ENCODE measurements around the gene LPAR3.

DNA sequence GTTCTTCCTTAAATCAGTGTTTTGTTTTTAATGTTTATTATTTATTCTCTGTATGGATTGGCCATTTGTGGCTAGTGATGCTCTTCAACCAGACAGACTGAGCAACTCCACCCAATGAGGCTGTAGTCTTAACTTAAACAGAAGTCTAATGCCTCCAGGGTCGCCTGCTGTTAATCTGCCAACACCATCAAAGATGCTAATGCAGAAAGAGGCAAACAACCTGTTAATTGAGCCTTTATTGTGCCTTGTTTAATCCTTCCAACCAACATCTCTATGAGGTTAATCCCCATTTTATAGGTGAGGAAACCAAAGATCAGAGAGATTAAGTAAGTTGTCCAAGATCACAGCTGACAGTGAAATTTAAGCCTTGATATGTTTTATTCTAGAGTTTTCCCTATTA lies 123.4 kb downstream of the LPAR3 start:
- no peak for TF ChIP-seq CTCF (IDR thresholded peaks at IDR 0.05; ENCODE audit: poor library complexity)
- TF ChIP-seq EZH2 (IDR thresholded peaks at IDR 0.05; ENCODE audit: borderline replicate concordance), result no peak
- TF ChIP-seq EZH2phosphoT487 (IDR thresholded peaks at IDR 0.05; ENCODE audit: low read depth, severe bottlenecking, unreplicated experiment), result no peak

All from hepatocyte (in vitro differentiated cells).